GM12872 (cell line): ENCODE results near the gene AEN.

Experiments used
- TF ChIP-seq, protein P1 (sequence below): IDR thresholded peaks from 3 replicates; pipeline ENCODE4 v1.5.1; 2011; ENCODE audit warnings: low read depth, mild to moderate bottlenecking, low read length, moderate library complexity; ENCODE audit not compliant: insufficient read depth

Gene AEN, protein sequence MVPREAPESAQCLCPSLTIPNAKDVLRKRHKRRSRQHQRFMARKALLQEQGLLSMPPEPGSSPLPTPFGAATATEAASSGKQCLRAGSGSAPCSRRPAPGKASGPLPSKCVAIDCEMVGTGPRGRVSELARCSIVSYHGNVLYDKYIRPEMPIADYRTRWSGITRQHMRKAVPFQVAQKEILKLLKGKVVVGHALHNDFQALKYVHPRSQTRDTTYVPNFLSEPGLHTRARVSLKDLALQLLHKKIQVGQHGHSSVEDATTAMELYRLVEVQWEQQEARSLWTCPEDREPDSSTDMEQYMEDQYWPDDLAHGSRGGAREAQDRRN

DNA sequence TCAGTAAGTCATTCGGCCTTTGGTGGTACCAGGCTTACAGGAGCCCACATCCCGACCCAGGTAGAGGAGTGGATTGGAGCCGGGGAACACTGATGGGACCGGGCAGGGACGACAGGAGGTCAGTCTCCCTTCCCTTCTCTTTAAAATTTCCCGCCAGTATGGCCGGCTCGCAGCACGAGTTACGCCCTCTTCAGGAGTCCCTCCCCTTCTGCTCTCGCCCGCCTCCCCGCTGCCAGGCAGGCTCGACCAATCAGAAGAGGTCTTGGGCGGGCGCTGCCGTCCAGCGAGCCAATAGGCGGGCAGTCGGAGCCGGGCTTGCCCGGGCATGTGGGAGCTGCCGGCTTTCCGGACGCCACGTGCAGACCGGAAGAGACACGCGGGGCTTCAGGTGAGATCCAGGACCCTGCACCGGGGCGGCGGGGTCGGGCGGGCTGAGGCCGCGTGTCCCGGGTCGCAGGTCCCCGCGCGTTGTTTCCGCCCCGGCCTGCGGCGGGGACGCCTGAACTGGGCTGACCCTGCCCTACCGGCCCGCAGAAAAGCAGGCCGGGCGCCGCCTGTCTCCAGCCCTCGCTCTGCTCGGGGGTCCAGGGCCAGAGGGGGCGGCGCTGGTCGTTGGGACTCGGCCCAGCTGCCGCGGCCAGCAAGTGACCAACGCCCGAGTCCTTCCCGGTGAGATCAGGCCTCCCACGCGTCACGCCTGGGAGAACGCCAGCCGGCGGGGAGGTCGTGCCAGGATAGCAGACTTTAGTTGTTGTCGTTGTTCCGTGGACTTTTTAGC, at the start of gene AEN:
AEN (plus strand) TSS at position 346 of the 778 bp plus-strand sequence. CDS start 4,870 bp downstream, outside the sequence.
- TF ChIP-seq, protein P1, sequence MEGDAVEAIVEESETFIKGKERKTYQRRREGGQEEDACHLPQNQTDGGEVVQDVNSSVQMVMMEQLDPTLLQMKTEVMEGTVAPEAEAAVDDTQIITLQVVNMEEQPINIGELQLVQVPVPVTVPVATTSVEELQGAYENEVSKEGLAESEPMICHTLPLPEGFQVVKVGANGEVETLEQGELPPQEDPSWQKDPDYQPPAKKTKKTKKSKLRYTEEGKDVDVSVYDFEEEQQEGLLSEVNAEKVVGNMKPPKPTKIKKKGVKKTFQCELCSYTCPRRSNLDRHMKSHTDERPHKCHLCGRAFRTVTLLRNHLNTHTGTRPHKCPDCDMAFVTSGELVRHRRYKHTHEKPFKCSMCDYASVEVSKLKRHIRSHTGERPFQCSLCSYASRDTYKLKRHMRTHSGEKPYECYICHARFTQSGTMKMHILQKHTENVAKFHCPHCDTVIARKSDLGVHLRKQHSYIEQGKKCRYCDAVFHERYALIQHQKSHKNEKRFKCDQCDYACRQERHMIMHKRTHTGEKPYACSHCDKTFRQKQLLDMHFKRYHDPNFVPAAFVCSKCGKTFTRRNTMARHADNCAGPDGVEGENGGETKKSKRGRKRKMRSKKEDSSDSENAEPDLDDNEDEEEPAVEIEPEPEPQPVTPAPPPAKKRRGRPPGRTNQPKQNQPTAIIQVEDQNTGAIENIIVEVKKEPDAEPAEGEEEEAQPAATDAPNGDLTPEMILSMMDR: no peak

DNA sequence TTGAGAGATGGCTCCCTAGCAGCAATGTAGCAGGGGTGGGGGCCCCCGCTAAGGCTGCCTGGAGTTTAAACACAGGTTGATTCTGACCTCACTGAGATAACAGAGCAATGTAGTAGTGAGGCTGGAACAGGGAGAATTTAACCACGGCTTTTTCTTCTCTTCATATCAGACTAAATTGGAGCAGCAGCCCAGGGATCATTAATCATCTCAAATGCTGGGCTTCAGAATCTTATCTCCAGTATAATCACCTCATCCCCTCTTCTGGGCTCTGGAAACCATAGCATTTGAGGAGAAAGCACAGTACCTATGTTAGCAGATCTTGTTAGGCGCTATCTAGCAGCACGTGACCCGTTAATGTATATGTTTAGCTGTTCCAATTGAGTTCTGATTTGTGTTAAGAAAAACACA, 49.3 kb upstream of the AEN start:
- TF ChIP-seq, protein P1: no peak

DNA sequence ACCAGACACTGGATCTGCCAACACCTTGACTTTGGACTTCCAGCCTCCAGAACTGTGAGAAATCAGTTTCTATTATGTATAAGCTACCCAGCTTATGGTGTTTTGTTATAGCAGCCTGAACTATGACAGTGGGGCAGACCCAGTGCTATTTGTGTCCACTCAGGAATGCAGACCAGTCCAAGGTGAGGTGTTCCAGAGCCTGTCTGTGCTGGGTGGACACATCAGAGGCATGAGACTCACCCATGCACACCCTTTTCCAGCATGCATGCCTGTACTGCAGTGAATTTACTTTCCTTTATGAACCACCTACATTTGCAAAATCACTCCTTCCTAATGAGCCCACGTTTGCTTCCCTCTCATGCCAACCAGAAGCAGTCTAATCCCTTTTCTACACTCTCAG, 47.1 kb upstream of the AEN start:
- TF ChIP-seq, protein P1: no peak

DNA sequence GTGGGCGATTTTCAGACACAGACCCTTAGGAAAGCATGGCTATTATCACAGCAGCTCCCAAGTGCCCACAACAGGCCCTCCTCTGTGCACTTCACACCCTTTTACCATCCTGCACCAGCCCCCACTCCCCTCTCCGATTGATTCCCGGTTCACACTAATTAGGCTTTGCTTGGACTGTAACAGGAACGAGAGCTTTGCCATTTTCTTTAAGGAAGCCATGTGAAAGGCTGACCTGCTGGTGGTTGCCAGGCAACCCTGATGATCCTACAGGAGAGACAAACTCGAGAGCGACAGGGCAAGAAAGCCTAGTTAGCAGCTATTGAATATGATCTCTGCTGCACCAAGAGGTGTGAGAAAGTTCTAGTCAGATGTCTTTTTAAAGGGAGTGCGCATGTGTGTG, 46.5 kb upstream of the AEN start:
- TF ChIP-seq, protein P1: no peak

DNA sequence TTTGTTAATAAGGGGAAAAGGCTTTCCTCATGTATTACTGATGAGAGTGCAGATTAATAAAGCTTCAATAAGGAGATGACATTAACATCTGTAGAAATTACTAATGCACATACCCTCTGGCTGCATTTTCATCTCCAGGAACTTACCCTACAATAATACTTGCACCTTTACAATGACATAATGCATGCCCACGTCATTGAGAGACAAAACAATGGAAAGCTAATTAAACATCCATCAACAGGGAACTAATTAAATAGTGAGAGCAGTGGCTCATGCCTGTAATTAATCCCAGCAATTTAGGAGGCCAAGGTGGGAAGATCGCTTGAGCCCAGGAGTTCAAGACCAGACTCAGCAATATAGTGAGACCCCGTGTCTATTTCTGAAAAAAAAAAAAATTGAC, 41.8 kb upstream of the AEN start:
- TF ChIP-seq, protein P1: no peak

DNA sequence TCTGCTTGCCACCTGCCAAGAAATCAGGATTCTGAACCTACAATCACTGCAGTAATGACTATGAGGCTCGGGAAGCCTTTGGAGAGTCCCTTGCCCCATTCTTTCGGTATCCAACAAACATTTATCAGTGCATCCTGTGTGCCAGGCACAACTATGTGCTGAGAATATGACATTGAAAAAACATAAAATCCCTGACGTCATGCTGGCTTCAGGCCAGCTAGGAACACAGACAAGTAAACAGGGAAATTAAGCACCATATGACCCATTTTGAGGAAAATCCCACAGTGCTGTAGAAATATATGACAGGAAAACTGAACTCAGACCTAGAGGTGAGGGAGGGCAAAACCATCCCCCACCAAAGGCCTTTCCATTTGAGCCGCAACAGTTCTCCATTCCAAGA, 40.6 kb upstream of the AEN start:
- TF ChIP-seq, protein P1: no peak

DNA sequence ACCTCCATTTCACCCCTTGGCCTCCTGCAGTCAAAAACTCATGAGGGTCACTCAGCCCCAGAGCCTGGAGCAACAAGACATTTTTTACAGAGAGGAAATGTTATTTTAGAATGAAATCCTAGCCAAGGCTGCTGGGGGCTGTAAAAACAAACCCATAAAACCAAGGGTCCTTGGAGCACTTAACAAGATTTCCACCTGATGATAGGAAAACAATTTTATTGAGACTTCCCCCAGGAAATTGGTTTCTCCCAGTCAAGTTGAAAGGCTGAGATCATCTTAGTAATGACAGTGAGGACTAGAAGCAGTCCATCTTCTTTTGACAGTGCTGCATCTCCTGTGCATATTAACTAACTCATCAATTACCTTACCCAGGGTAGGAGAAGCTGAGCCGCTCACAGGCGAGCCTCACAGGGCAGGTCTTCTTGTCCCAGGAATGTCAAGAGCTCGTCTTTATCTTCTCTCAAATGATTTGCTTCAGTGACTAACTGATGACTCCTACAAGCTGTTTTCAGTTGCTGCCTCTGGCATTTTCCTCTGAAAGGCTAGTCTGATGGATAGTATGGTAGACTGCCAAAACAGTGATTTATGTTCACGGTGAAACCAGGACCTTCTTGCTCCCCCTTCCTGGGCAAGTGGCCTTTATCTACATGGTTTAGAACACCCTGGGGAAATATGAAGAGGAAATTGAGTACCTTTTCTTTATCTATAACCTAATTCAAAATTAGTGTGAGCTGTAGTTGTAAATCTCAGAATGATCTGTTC, 34.6 kb upstream of the AEN start:
- TF ChIP-seq, protein P1: no peak
